ENCODE results near the gene ZNF775. TPM values are rescaled to one million over a fixed set of nuclear protein-coding genes. Genes with fewer than 3 reads are reported as not detected.

ZNF775 gene
- total RNA-seq, 4 donors from 2014 or later: 1.4 to 3.8 (median 2.4) TPM

GRCh38 chr7:150334108-150334507 lies 45.0 kb upstream of the ZNF775 start:
- no peak overlapping the region for H3K4me3 ChIP-seq (ENCODE audit: low read depth, poor library complexity, severe bottlenecking)
- no peak for DNase-seq (ENCODE audit: low spot score in 2 of 2)
- intact Hi-C loops (cut with DNase I; ENCODE audit: low total_unique reads): no loop called here
- TF ChIP-seq CTCF (IDR thresholded peaks at IDR 0.05) (no peak), POLR2A (IDR thresholded peaks at IDR 0.05) (no peak)
- WGBS, 2 donors: 88 to 92% methylated on average over 8 of the region's 8 CpGs

GRCh38 chr7:150335108-150335773 lies 43.9 kb upstream of the ZNF775 start:
- no peak for TF ChIP-seq POLR2A (IDR thresholded peaks at IDR 0.05)
- no peak for TF ChIP-seq CTCF (IDR thresholded peaks at IDR 0.05)
- H3K4me3 ChIP-seq (ENCODE audit: low read depth, poor library complexity, severe bottlenecking): no peak overlapping the region
- no peak for DNase-seq (ENCODE audit: low spot score in 2 of 2)
- 41 to 45% methylated on average over 7 of the region's 7 CpGs for WGBS, 2 donors
- intact Hi-C loops (cut with DNase I; ENCODE audit: low total_unique reads): no loop called here

GRCh38 chr7:150335774-150336112 lies 43.4 kb upstream of the ZNF775 start:
- 59% methylated on average over 6 of the region's 6 CpGs for WGBS, 2 donors

GRCh38 chr7:150336746-150337145 lies 42.4 kb upstream of the ZNF775 start:
- intact Hi-C loops (cut with DNase I; ENCODE audit: low total_unique reads): no loop called here
- 93 to 94% methylated on average over 13 of the region's 14 CpGs for WGBS, 2 donors
- TF ChIP-seq CTCF (IDR thresholded peaks at IDR 0.05): no peak
- no peak for TF ChIP-seq POLR2A (IDR thresholded peaks at IDR 0.05)
- DNase-seq (ENCODE audit: low spot score in 2 of 2): no peak
- H3K4me3 ChIP-seq (ENCODE audit: low read depth, poor library complexity, severe bottlenecking): no peak overlapping the region

More at GRCh38 chr7:150335774-150336112, 43.4 kb upstream of the ZNF775 start:
- DNase-seq (ENCODE audit: low spot score in 2 of 2): no peak
- TF ChIP-seq CTCF (IDR thresholded peaks at IDR 0.05): no peak
- no peak for TF ChIP-seq POLR2A (IDR thresholded peaks at IDR 0.05)
- no peak overlapping the region for H3K4me3 ChIP-seq (ENCODE audit: low read depth, poor library complexity, severe bottlenecking)
- intact Hi-C loops (cut with DNase I; ENCODE audit: low total_unique reads): no loop called here

- TF ChIP-seq POLR2A (IDR thresholded peaks at IDR 0.05): no peak
- no peak for TF ChIP-seq CTCF (IDR thresholded peaks at IDR 0.05)
- 91 to 100% methylated on average over 5 to 14 of the region's 18 CpGs for WGBS, 2 donors
- intact Hi-C loops (cut with DNase I; ENCODE audit: low total_unique reads): no loop called here
- DNase-seq (ENCODE audit: low spot score in 2 of 2): no peak
- H3K4me3 ChIP-seq (ENCODE audit: low read depth, poor library complexity, severe bottlenecking): no peak overlapping the region
These were observed 42.0 kb upstream of the ZNF775 start for GRCh38 chr7:150337179-150337578.

GRCh38 chr7:150337659-150338081 lies 41.5 kb upstream of the ZNF775 start:
- no peak overlapping the region for H3K4me3 ChIP-seq (ENCODE audit: low read depth, poor library complexity, severe bottlenecking)
- intact Hi-C loops (cut with DNase I; ENCODE audit: low total_unique reads): no loop called here
- TF ChIP-seq CTCF (IDR thresholded peaks at IDR 0.05) (no peak), POLR2A (IDR thresholded peaks at IDR 0.05) (no peak)
- WGBS, 2 donors: 72 to 92% methylated on average over 5 to 6 of the region's 6 CpGs
- DNase-seq (ENCODE audit: low spot score in 2 of 2): no peak

All from lower leg skin (tissue), 4 donors.